Daoy (cell line): ENCODE data around the gene SEPTIN10. TPM values are rescaled to one million over a fixed set of nuclear protein-coding genes. Genes with fewer than 3 reads are reported as not detected.
A peak's percentile ranks its signal among the peaks of the same experiment; 100 is the strongest.
"Not testable (repeated sequence)": the region's sequence is repeated elsewhere in the genome, so short reads cannot be mapped to it uniquely, and the experiment has no call there.

Experiments used
- DNase-seq: peaks from one replicate; pipeline ENCODE4 v3.0.0-alpha.2; 2015; ENCODE audit warnings: low read depth
- total RNA-seq: library from RNA; depleted of rRNA; stranded (reverse); fragments of >200 nt; shearing (Covaris generic); gene quantifications from 2 replicates; pipeline ENCODE4 v1.2.3, GENCODE V29; 2014

Gene SEPTIN10
- total RNA-seq, 1 experiment from 2014 or later: 42.9 TPM

GRCh38 chr2:109633284-109633961 lies 19.7 kb upstream of the SEPTIN10 start:
- DNase-seq: no peak

GRCh38 chr2:109632158-109632789 lies 18.5 kb upstream of the SEPTIN10 start:
- DNase-seq: no peak

DNA sequence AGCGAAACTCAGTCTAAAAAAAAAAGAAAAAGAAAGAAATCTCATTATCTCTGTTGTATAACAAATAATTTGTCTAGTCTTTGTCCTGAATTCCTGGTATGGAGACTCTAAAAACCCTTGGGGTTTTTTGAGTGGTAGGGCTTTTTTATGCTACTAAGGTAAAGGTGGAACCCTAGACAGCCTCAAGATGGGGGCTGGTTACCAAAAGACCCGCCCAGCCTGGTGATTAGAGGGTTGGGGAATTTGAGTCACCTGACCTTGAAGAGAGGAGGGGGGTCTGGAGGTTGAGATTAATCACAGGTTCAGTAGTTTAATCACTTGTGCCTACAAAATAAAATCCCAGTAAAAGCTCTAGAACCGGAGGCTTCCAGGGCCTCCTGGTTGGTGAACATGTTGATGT lies 18.0 kb upstream of the SEPTIN10 start:
- DNase-seq: no peak

DNA sequence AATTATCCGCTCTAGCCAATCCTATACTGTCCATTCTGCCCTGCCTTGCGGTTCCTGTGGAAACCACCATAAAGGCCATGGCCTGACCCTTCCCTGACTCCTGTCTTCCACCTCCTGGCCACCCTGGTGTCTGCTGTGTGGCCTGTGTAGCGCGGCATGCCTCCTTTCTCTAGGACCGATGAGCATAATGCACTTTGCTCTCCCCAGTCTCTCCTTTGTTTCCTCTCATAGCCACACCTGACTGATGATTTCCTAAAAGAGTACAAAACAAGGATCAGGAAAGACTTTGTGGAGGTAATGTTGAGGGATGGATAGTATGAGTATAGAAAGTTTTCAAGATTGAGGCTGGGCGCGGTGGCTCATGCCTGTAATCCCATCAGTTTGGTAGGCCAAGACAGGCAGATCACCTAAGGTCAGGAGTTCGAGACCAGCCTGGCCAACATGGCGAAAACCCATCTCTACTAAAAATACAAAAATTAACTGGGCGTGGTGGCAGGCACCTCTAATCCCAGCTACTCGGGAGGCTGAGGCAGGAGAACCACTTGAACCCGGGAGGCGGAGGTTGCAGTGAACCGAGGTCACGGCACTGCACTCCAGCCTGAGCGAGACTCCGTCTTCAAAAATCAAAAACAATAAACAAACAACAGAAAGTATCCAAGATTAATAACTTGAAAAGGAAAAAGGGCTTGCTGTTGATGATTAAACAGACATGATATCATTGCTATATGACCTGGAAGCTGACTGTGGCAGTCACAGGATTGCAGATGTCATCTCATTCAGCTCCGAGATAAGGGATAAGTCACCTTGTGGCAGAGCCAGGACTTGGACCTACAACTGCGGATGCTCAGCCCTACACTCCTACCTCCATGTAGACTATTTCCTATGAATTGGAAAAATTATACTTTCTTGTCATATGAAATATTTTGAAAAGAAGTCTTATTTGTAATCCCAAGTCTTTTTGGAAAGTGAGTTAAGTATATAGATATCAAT lies 17.0 kb upstream of the SEPTIN10 start:
- no peak for DNase-seq

- no peak for DNase-seq
Measured at GRCh38 chr2:109629867-109630266, 16.1 kb upstream of the SEPTIN10 start.

- DNase-seq: not testable (repeated sequence)
Measured at GRCh38 chr2:109628321-109628720, 14.6 kb upstream of the SEPTIN10 start.

DNA sequence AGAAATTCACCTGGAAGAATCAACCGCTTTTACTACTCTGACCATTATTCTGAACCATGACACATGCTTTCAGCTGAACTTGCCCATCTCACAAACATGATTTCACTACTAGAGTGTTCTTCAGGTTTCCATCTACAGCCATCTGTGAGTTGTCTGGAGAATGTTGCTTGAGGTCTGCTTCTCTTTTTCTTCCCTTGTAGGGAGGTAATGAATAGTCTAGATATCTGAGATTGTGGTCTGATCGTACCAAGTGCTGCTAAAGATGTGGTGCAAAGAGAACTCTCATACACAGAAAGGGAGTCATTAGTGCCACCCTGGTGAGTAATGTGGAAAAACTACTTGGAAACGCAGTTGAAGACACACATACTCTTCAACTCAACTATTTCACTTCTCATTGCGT lies 10.6 kb upstream of the SEPTIN10 start:
- no peak for DNase-seq

GRCh38 chr2:109623923-109624322 lies 10.2 kb upstream of the SEPTIN10 start:
- no peak for DNase-seq

DNA sequence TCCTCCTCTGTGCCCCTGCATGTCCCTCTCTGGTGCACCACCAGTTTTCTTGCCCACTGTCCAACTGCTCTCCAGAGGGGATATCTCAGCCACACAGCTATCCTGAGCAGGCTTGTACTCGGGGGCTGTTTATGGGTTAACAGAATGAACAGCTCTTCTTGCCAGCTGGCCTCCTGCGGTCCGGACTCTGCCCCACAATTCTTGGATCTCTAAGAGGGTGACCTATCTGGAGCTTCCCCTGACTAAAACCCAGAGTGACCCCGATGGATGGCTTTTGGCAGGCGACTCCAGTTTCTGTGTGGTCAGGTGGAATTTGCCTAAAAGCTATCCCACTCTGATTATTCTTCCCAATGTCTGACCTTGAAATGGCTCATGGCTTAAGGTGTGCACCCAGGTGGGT lies 9.5 kb upstream of the SEPTIN10 start:
- DNase-seq: no peak

- no peak for DNase-seq
Measured at GRCh38 chr2:109619032-109619615, 5.4 kb upstream of the SEPTIN10 start.

- DNase-seq: no peak
Measured at GRCh38 chr2:109616184-109616583, 2.4 kb upstream of the SEPTIN10 start.

DNA sequence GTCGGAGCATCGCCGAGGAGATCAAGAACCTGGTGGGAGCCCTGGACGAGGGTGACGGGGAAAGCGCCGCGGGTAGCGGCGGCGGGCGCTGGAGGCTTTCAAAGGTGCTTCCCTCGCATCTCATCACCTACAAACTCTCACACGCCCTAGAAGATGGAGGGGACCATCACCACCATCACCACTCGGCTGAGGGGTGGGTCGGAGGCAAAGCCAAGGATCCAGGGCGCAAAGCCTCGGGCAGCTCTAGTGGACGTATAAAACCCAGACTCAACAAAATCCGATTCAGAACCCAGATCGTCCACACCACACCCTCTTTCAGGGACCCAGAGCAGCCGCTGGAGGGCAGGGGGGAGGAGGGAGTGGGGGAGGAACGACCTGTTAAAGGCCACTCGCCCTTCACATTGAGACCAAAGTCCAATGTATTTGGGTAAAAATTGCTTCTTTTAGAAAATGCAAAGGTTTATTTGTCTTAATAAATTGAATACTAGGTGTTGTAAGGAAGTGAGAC lies 1.9 kb upstream of the SEPTIN10 start:
- no peak for DNase-seq

GRCh38 chr2:109614715-109615636 lies 1.2 kb upstream of the SEPTIN10 start:
- DNase-seq: no peak

- peak; percentile 58 for DNase-seq
Measured at GRCh38 chr2:109613081-109613921, 465 bp downstream of the SEPTIN10 start.

- DNase-seq: peak; percentile 11
Measured at GRCh38 chr2:109611467-109612095, 2.2 kb downstream of the SEPTIN10 start.

GRCh38 chr2:109609352-109610024 lies 4.3 kb downstream of the SEPTIN10 start:
- peak; percentile 58 for DNase-seq

- DNase-seq: no peak
Measured at GRCh38 chr2:109607766-109608165, 6.0 kb downstream of the SEPTIN10 start.

DNA sequence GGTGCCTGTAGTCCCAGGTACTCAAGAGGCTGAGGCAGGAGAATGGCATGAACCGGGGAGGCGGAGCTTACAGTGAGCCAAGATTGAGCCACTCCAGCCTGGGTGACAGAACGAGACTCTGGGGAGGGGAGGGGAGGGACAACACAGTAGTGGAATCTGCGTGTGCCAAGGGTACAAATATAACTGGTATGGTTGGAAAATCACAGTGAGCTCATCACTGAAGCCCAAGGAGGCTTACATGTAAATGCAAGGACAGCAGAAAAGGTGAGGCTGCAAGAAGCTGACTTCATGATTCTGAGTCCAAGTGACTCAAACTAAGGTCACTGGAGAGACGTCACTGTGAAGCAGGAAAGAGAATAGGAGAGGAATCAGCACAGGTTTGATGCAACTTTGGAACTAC lies 9.2 kb downstream of the SEPTIN10 start:
- peak; percentile 56 for DNase-seq
